Ascending aorta (tissue), 2 donors: ENCODE data around the gene DHRS3. TPM values are rescaled to one million over a fixed set of nuclear protein-coding genes. Genes with fewer than 3 reads are reported as not detected.
"Not testable (repeated sequence)": the region's sequence is repeated elsewhere in the genome, so short reads cannot be mapped to it uniquely, and the experiment has no call there.

ENCODE experiments used
- DNase-seq, 2 donors: peaks; one replicate each; pipeline ENCODE4 v3.0.0-alpha.2; 2019; ENCODE audit warnings: low spot score in 2 of 2
- H3K27ac ChIP-seq, 2 donors: fragments of 200-600 bp; sonication (generic); one replicate each; pipeline ENCODE4 v1.5.1; 2016 to 2017; ENCODE audit warnings: mild to moderate bottlenecking in 1 of 2
- H3K27me3 ChIP-seq: fragments of 200-600 bp; sonication (generic); one replicate; pipeline ENCODE4 v1.5.1; 2017
- H3K36me3 ChIP-seq, 2 donors: fragments of 200-600 bp; sonication (generic); one replicate each; pipeline ENCODE4 v1.5.1; 2016
- H3K4me1 ChIP-seq, 2 donors: fragments of 200-600 bp; sonication (generic); one replicate each; pipeline ENCODE4 v1.5.1; 2016 to 2017; ENCODE audit warnings: mild to moderate bottlenecking in 1 of 2
- H3K4me3 ChIP-seq, 2 donors: fragments of 200-600 bp; sonication (generic); one replicate each; pipeline ENCODE4 v1.5.1; 2016 to 2017; ENCODE audit warnings: mild to moderate bottlenecking in 1 of 2
- H3K9me3 ChIP-seq, 2 donors: fragments of 200-600 bp; sonication (generic); one replicate each; pipeline ENCODE4 v1.5.1; 2016
- intact Hi-C: fragments of 100-400 bp; cut with DNase I; formaldehyde crosslinking; loops from one replicate; pipeline ENCODE4 v1.15.1; 2023
- total RNA-seq: library from RNA; depleted of rRNA; stranded (reverse); fragments of >200 nt; gene quantifications from one replicate; pipeline ENCODE4 v1.1.0, GENCODE V29; 2016
- TF ChIP-seq, protein P1 (sequence below), 3 experiments: fragments of 200-600 bp in 2 of 3; fragments of 450-650 bp in 1 of 3; sonication (generic) in 2 of 3; IDR thresholded peaks; one replicate each; pipeline ENCODE4 v1.5.1; 2016 to 2019; ENCODE audit warnings: antibody characterized with exemption in 3 of 3, mild to moderate bottlenecking in 1 of 3, moderate library complexity in 1 of 3

The DHRS3 gene
- total RNA-seq, 1 donor from 2014 or later, result 39.4 TPM

DNA sequence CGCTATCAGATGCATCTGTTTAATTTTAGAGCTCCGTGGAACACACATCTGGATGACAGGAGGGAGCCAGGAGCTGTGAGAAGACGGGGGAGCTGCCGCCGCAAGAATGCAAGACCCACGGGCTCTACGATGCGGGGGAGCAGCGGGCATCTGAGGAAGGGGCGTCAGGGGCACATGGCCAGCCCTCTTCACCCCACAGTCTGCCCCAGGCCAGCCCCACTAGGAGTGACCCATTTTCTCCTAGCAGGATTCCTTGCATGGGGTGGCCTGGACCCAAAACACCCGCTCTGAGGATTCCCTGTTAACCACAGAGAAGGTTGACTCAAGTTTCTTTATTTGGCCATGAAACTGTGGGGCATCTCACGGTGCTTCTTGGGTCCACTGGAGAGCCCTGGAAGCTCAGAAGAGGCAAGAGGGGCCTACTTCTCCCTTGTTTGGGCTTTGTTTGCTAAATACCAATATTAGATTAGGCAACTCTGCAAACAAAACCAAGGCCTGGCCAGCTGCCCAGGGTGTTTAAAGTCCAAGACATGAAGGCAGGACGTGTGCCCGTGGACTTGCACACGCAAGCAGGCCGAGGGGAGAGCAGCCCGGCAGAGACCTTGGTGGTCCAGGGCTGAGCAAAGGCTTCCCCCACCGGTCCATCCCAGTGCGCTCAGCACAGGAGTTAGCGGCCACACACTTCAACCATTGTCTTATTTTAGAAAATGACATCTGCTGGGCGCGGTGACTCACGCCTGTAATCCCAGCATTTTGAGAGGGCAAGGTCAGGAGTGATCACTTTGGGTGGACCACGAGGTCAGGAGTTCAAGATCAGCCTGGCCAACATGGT lies 89.8 kb downstream of the DHRS3 start:
- peak in 1 of 2 donors; percentile 74 for DNase-seq
- Histone ChIP-seq H3K27ac (no peak overlapping the region), H3K36me3 (no peaks in the 10 kb centered on the region), H3K4me1 (peaks cover 3 to 5% of the 10 kb centered on the region in 2 donors), H3K9me3 (no peaks in the 10 kb centered on the region), H3K27me3 (no peaks in the 10 kb centered on the region), H3K4me3 (no peak overlapping the region)
- intact Hi-C loops, result no loop called here
- TF ChIP-seq, protein P1, sequence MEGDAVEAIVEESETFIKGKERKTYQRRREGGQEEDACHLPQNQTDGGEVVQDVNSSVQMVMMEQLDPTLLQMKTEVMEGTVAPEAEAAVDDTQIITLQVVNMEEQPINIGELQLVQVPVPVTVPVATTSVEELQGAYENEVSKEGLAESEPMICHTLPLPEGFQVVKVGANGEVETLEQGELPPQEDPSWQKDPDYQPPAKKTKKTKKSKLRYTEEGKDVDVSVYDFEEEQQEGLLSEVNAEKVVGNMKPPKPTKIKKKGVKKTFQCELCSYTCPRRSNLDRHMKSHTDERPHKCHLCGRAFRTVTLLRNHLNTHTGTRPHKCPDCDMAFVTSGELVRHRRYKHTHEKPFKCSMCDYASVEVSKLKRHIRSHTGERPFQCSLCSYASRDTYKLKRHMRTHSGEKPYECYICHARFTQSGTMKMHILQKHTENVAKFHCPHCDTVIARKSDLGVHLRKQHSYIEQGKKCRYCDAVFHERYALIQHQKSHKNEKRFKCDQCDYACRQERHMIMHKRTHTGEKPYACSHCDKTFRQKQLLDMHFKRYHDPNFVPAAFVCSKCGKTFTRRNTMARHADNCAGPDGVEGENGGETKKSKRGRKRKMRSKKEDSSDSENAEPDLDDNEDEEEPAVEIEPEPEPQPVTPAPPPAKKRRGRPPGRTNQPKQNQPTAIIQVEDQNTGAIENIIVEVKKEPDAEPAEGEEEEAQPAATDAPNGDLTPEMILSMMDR (IDR thresholded peaks at IDR 0.05), result no peak

DNA sequence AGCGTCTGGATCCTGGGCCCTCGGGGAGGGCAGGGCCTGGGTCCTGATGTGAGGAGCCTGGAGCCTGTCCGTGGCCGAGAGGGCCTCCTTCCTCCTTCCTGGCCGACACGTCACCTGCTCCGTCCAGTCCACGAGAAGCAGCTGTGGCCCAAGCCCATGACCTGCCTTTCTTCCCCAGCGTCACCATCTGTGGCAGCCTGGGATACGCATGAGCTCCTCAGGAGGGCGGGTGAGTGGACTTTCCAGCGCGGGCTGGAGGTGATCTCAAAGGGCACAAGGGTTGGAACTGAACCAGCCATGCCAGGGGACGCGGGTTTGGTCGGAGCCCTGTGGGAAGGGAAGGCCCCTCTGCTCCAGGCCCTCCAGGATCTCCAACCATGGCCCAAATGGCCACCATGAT lies 90.4 kb downstream of the DHRS3 start:
- Histone ChIP-seq H3K27me3 (no peaks in the 10 kb centered on the region), H3K4me3 (no peak overlapping the region), H3K9me3 (no peaks in the 10 kb centered on the region), H3K27ac (no peak overlapping the region), H3K36me3 (no peaks in the 10 kb centered on the region), H3K4me1 (peaks cover 3 to 5% of the 10 kb centered on the region in 2 donors)
- TF ChIP-seq, protein P1 (IDR thresholded peaks at IDR 0.05), result no peak
- intact Hi-C loops, result no loop called here
- DNase-seq, result no peak

DNA sequence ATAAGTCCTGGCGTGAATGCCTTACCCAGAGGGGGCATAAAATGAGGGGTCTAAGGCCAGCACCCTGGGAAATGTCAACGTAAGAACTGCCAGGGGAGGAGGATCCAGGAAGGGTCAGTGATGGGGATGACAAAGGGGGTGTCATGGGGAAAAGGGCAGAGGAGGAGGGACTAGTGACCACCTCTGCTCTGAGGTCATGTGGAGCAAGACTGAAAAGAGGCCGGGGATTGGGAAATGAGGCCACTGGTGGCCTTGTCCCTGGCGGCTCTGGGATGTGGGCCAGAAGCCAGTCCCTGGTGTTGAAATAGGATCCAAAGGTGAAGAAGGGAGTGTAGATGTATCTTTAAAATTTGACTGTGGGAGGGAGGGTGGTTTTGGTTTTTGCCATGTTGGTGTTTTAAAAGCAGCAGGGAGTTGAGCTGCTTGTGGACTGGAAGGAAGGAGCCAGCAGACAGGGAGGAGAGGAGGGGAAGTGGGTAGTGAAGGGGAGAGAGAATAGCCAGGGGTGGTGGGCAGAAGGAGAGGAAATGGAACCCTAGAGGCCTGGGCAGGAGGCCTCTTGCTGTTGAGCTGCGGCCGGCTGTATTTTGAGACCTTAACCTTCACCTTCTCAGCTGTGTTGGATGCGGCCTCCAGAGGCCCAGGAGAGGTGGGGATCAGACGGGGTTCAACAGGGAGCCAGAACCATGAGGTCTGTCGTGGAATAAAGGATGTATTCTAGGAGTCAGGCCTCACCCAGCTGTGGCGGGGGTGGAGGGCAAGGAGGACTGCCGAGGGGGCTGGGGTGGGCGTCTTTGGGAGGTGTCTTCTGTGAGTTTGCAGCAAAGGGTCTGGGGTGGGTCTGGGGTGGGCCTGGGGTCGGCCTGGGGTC lies 92.5 kb downstream of the DHRS3 start:
- Histone ChIP-seq H3K27ac (no peak overlapping the region), H3K9me3 (no peaks in the 10 kb centered on the region), H3K4me1 (peaks cover 3 to 5% of the 10 kb centered on the region in 2 donors), H3K27me3 (no peaks in the 10 kb centered on the region), H3K36me3 (no peaks in the 10 kb centered on the region), H3K4me3 (no peak overlapping the region)
- intact Hi-C loops, result no loop called here
- TF ChIP-seq, protein P1 (IDR thresholded peaks at IDR 0.05), result no peak
- DNase-seq, result peak in 1 of 2 donors; percentile 76

DNA sequence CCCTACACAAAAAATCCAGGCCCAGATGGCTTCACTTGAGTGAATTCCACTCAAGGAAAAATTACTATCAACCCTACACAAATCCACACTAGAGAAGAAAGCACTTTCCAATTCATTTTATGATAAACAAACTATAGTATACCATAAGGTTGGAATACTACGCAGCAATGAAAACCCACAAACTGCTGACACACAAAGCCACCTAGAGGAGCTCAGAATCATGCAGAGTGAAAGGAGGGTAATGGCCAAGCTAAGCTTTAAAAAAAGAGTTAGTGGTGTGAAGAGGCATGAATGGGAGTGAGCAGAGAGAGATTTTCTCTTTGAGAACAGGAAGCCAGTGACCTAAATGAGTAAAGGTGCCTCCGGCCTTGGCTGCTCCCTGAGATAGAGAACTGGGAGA lies 93.7 kb downstream of the DHRS3 start:
- no peak for DNase-seq
- Histone ChIP-seq H3K4me3 (no peak overlapping the region), H3K27me3 (no peaks in the 10 kb centered on the region), H3K36me3 (no peaks in the 10 kb centered on the region), H3K27ac (no peak overlapping the region), H3K4me1 (peaks cover 5 to 7% of the 10 kb centered on the region in 2 donors), H3K9me3 (no peaks in the 10 kb centered on the region)
- intact Hi-C loops, result no loop called here
- TF ChIP-seq, protein P1 (IDR thresholded peaks at IDR 0.05), result no peak

DNA sequence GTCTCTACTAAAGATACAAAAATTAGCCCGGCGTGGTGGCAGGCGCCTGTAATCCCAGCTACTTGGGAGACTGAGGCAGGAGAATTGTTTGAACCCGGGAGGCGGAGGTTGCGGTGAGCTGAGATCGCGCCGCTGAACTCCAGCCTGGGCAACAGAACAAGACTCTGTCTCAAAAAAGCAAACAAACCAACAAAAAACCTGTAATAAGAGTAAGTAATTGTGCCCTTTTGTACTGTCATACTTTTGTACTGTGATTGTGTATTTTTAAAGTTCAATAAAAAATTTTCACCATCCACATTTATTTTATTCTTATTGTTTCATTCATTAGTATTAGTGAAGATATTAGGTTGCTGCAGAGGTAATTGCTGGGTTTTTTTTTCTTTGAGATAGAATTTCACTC lies 95.2 kb downstream of the DHRS3 start:
- DNase-seq, H3K27me3 ChIP-seq, H3K27ac ChIP-seq, H3K9me3 ChIP-seq, intact Hi-C loops, H3K4me3 ChIP-seq, H3K36me3 ChIP-seq: not testable (repeated sequence)
- peaks cover 5 to 12% of the 10 kb centered on the region in 2 donors for H3K4me1 ChIP-seq

DNA sequence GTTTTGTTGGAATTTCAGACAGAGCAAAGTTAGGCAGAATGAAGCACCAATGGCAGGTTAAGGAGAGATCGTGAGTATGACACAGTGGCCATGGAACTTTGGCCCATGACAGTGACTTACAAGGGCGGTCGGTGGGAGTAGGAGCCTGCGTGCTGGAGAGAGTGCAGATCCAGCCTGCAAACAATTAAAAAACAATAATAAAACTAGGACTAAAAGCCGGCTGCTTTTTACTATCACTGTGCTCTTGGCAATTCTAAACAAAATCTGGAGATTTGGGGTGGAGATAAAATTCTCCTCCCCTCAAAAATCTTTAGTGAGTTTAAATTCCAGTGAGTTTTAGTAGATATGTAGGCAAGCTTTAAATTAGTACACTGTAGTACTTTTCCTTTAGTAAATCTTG lies 96.9 kb downstream of the DHRS3 start:
- intact Hi-C loops, result no loop called here
- Histone ChIP-seq H3K4me1 (peaks cover 5 to 12% of the 10 kb centered on the region in 2 donors), H3K27ac (no peak overlapping the region), H3K27me3 (no peaks in the 10 kb centered on the region), H3K9me3 (no peaks in the 10 kb centered on the region), H3K4me3 (no peak overlapping the region), H3K36me3 (no peaks in the 10 kb centered on the region)
- DNase-seq, result no peak
- TF ChIP-seq, protein P1 (IDR thresholded peaks at IDR 0.05), result no peak
